Measurements from ENCODE around the gene RDH13. TPM values are rescaled to one million over a fixed set of nuclear protein-coding genes. Genes with fewer than 3 reads are reported as not detected.

Gene RDH13
- total and polyA plus RNA-seq, 2 donors, result 12.4 to 15.0 TPM

DNA sequence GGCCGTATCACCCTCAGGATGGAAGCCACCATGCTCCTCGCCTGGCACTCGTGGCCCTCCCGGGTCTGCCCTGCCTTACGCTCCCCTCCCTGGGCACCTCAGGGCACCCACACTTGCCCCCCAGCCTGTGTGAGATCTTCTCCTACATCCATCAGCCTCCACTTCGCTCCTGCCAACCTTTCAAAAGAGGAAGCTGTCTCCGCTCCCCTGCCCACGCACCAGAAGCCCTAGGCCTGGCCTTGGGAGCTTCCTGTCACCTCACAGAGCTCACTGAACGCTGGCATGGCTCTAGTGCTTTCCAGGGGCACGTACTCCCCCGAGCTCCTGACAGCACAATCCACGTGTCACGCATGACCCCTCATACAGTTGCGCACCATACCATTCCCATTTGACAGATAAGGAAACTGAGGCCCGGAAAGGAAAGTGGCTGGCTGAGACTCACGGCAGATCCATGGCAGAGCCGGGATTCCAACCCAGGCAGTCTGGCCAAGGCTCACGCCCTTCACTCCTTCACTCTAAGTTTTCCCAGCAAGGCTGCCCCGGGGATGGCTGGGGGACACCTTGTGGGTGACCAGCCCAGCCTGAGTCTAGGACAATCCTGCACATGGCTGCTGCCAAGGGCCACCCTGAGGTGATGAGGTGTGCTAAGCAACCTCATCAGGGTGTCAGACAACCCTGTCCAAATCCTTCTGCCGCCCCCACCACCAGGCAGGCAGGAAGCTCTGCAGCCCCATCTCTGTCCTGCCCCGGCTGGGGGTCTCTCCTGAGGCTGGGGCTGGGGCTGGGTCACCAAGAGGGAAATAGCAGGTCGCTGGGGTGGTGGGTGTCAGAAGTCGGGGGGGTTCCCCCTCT lies 35.1 kb upstream of the RDH13 start:
- H3K27ac ChIP-seq (ENCODE audit: low read depth), result no peak overlapping the region
- H3K4me3 ChIP-seq (ENCODE audit: low read depth, low read length), result no peak overlapping the region
- 90% methylated on average over 23 of the region's 23 CpGs for WGBS
- H3K4me1 ChIP-seq (ENCODE audit: insufficient read depth), result no peaks in the 10 kb centered on the region
- DNase-seq (ENCODE audit: extremely low spot score), result no peak
- H3K36me3 ChIP-seq (ENCODE audit: insufficient read depth), result peaks cover 8% of the 10 kb centered on the region

DNA sequence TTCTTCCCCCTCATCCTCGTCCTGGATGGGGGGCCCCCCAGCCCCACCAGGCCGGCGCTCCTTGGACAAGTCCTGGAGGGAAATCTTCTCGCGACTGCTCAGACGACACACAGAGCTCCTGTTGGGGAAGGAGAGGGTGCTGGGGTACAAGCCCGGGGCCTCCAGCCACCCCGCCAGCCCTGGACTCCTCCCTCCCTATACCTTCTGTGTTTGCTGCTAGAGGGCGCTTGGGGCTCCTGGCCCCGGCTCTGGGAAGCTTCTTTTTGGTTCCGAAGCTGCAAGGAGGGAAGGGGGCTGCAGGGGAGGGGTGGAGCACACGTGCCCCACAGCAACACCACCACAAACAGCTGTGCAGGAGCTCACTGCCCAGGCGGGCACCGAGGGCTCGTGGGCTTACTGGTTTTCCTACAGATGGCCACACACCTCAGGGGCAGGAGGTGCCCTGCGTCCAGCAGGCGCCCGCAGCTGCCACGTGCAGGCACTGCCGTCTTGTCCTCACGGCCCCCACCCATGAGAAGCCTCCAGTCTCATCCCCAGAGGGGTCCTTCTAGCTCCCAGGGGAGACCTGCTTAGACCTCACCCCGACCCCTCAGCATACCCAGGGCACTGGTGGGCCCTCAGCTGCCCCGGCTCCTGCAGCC lies 33.2 kb upstream of the RDH13 start:
- 76% methylated on average over 23 of the region's 23 CpGs for WGBS
- peaks cover 8% of the 10 kb centered on the region for H3K36me3 ChIP-seq (ENCODE audit: insufficient read depth)
- no peaks in the 10 kb centered on the region for H3K4me1 ChIP-seq (ENCODE audit: insufficient read depth)
- no peak for DNase-seq (ENCODE audit: extremely low spot score)
- H3K27ac ChIP-seq (ENCODE audit: low read depth), result no peak overlapping the region
- no peak overlapping the region for H3K4me3 ChIP-seq (ENCODE audit: low read depth, low read length)

DNA sequence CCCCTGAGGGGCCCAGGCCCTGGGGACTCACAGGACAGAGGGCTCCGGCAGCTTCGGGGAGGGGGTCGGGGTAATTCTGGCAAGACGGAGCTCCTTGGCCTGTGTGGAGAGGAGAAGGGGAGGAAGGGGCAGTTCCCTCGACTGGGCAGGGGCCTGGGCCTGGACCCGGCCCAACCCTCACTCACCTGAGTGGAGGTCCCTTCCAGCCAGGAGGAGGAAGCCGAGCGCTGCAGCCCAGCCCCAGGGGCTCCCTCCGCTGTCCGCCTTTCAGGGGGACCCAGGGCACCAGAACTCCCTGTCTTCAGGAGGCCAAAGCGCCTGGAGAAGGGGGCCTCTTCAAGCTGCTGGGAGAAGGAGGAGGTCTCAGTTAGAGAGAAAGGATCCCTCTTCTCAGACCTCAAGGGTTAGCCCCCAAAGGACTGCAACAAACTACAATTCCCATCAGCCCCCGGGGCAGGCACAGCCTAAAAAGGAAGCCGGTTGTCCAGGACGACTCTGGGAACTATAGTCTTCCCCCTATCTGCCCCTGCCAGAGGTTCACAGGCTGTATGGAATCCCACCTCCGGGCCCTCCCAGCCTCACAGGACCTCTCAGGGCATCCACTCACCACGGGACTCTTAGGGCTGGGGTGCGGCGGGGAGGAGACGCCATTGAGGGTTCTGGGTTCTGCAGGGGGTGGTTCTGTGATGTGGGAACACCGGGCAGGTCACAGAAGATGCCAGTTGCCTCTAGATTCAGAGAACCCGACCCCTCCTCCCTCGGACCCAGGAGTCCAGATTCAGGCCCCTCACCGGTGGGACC lies 32.5 kb upstream of the RDH13 start:
- Histone ChIP-seq H3K4me3 (ENCODE audit: low read depth, low read length) (no peak overlapping the region), H3K27ac (ENCODE audit: low read depth) (no peak overlapping the region), H3K36me3 (ENCODE audit: insufficient read depth) (peaks cover 11% of the 10 kb centered on the region), H3K4me1 (ENCODE audit: insufficient read depth) (no peaks in the 10 kb centered on the region)
- 85% methylated on average over 23 of the region's 23 CpGs for WGBS
- no peak for DNase-seq (ENCODE audit: extremely low spot score)

DNA sequence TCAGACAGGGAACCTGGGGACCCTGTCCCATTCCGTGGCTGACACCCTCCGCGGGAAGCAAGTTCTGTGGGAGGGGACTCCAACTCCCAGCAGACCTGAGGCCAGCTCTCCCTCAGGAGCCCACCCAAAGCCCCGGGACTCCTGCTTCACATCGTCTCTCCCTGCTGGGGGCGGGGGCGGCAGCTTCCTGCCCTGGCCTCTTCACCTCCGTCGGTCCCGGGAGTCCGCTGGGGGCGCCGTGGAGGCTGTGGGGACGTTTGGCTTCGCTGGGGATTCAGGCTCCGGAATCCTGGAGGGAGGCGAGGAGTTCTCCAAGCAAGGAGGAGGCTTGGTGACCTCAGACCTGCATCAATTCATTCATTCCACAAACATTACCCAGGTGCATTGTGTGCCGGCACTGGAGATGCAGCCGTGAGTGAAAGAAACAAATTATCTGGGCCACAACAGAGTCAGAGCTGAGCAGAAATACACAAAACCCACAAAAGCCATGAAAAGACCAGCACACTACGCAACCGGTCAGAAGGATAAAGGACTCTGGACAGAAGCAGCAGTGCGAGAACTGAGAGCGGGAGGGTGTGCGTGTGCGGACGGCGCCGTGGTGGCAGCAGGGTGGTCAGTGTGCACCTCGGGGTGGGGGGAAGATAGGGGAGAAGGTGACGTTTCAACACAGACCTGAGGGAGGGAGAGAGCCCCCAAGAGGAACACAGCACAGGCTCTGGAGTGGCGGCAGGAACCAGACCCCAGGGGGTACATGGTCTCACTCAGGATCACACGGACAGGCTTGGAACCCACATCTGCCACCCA lies 31.7 kb upstream of the RDH13 start:
- H3K4me3 ChIP-seq (ENCODE audit: low read depth, low read length), result no peak overlapping the region
- 83% methylated on average over 32 of the region's 32 CpGs for WGBS
- H3K4me1 ChIP-seq (ENCODE audit: insufficient read depth), result no peaks in the 10 kb centered on the region
- H3K27ac ChIP-seq (ENCODE audit: low read depth), result no peak overlapping the region
- H3K36me3 ChIP-seq (ENCODE audit: insufficient read depth), result peaks cover 11% of the 10 kb centered on the region
- no peak for DNase-seq (ENCODE audit: extremely low spot score)

DNA sequence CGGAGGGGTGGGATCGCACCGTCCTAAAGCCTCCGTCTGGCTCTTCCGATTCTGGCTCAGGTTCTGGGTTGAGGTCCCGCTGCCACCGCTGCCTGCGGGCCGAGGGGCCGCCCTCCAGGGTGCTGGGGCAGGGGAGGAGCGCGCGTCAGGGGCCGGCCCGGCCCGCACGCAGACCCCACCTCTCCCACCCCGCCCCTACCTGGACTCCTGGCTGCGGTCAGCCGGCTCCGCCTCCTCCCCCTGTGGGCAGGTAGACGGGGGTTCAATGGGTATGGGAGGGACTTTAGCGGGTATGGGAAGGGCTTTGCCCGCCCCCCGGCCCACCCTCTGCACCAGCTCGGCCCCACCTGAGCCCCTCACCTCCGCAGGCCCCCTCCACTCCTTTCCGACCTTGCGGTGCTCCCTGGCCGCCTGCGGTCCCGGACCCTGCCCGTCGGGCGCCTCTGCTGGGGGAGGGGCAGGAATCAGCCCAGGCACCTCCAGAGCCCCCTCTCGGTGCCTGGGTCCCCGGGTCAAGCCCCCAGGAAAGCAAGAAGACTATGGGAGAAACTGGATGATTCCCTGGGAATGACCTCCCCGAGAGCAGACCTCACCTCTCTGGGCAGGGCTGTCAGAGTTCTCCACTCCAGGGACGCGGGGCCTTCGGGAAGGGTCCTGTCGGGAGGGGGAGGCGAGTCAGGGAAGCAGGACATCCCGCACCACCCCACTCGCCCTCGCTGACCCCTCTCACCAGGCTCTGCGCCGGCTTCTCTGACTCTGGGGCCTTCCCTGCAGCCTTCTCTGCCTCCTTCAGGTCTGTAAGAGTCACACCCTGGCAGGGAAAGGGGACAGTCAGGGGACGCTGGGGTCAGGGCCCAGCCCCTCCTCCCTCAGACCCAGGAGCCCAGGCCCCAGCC lies 29.7 kb upstream of the RDH13 start:
- no peak overlapping the region for H3K4me3 ChIP-seq (ENCODE audit: low read depth, low read length)
- no peak overlapping the region for H3K27ac ChIP-seq (ENCODE audit: low read depth)
- WGBS, result 83% methylated on average over 49 of the region's 49 CpGs
- H3K4me1 ChIP-seq (ENCODE audit: insufficient read depth), result no peaks in the 10 kb centered on the region
- H3K36me3 ChIP-seq (ENCODE audit: insufficient read depth), result peaks cover 11% of the 10 kb centered on the region
- DNase-seq (ENCODE audit: extremely low spot score), result no peak

DNA sequence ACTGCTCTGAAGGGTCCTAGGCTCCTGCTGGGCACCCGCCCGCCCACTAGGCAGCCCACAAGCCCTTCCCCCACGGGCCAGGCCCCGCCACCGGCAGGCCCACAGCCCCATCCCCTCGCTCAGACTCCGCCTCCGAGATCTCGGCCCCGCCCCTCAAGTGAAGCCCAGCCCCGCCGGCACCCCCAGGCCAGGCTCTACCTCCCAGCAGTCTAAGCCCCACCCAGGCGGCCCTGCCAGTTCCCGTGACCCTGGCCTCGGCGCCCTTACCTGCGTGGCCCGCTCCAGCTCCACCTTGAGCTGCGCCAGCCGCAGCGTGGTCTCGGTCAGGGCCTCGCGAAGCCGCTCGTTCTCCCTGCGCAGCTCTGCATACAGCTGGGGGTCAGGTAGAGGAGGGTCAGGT lies 29.0 kb upstream of the RDH13 start:
- H3K36me3 ChIP-seq (ENCODE audit: insufficient read depth), result peaks cover 11% of the 10 kb centered on the region
- no peak overlapping the region for H3K27ac ChIP-seq (ENCODE audit: low read depth)
- WGBS, result 80% methylated on average over 27 of the region's 27 CpGs
- no peaks in the 10 kb centered on the region for H3K4me1 ChIP-seq (ENCODE audit: insufficient read depth)
- H3K4me3 ChIP-seq (ENCODE audit: low read depth, low read length), result no peak overlapping the region
- no peak for DNase-seq (ENCODE audit: extremely low spot score)

DNA sequence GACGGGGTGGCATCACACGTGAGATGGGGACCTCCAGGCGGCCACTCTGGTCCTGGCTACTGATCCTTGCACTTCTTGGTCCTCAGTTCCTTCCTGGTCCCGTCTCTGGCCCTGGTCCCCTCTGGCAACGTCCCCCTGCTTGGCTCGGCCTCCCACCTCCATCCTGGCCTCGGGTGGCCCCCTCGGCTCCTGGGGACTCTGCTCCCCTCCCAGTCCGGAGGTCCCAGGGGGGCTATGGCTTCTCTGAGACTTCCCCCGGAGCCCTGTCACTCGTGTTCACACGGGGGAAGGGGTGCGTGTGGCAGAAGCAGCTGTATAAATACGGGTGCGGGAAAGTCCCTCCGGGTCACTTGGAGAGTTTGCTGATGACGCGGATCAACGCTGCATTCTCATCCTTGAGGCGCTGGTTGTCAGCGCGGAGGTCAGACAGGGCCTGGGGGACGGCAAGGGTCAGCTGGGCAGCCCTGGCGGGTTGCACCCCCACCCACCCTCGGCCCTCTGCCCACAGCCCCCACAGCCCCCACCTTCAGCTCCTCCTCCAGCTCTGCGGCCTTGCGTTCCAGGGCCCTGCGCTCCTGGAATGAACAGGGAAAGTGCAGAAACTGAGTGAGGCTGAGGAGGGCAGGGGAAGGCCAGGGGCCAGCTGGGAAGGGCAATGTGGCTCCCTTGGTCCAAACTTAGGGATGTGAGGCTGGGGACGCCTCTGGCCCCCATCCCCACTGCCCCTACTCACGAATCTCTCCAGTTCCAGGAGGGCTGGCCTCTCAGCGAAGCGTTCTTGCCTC lies 28.4 kb upstream of the RDH13 start:
- Histone ChIP-seq H3K36me3 (ENCODE audit: insufficient read depth) (peaks cover 11% of the 10 kb centered on the region), H3K4me1 (ENCODE audit: insufficient read depth) (no peaks in the 10 kb centered on the region), H3K27ac (ENCODE audit: low read depth) (no peak overlapping the region), H3K4me3 (ENCODE audit: low read depth, low read length) (no peak overlapping the region)
- 89% methylated on average over 32 of the region's 32 CpGs for WGBS
- DNase-seq (ENCODE audit: extremely low spot score), result no peak

DNA sequence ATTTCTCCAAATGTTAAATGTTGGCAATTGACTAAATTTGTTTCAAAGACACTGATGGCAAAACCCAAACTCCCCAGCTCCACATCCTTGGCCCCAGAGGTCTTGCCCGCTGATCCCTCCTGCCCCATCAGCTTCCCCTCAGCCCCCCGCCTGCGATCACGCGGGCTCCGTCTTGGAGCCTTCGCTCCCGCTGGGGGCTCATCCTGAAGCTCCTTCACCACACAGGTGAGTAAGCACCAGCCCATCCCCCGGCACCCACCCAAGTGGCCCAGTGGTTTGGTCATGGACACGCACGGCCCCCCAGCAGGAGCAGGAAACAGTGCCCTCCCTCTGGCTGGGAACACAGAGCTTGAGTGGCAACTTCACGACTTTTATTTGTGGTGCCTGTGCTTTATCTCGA lies 27.6 kb upstream of the RDH13 start:
- H3K36me3 ChIP-seq (ENCODE audit: insufficient read depth), result peaks cover 11% of the 10 kb centered on the region
- WGBS, result 94% methylated on average over 13 of the region's 13 CpGs
- DNase-seq (ENCODE audit: extremely low spot score), result no peak
- H3K4me3 ChIP-seq (ENCODE audit: low read depth, low read length), result no peak overlapping the region
- no peak overlapping the region for H3K27ac ChIP-seq (ENCODE audit: low read depth)
- no peaks in the 10 kb centered on the region for H3K4me1 ChIP-seq (ENCODE audit: insufficient read depth)

DNA sequence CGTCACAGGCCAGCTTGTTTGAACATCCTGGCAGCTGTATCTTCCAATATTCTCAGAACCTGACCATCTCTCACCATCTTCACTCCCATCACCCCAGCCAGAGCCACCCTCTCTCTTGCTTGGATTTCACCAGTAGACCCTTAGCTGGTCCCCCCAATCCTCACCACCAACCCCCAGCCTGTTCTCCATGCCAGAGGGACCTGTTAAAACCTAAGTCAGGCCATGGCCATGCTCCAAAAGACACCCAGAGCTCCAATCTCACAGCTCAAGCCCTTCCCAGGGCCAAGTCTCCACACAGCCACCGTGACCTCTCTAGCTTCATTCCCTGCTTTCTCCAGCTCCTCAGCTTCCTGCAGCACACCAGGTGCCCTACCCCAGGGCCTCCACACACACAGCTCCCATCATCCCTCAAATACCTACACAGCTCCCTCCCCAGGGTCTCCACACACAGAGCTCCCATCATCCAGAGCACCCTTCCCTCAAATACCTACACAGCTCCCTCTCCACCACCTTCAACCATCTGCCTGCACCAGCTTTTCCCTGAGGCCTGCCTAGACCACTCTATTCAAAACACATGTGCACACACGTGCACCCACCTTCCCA lies 26.5 kb upstream of the RDH13 start:
- Histone ChIP-seq H3K27ac (ENCODE audit: low read depth) (no peak overlapping the region), H3K4me3 (ENCODE audit: low read depth, low read length) (no peak overlapping the region), H3K36me3 (ENCODE audit: insufficient read depth) (peaks cover 5% of the 10 kb centered on the region), H3K4me1 (ENCODE audit: insufficient read depth) (no peaks in the 10 kb centered on the region)
- no peak for DNase-seq (ENCODE audit: extremely low spot score)
- 81% methylated on average over 3 of the region's 3 CpGs for WGBS

DNA sequence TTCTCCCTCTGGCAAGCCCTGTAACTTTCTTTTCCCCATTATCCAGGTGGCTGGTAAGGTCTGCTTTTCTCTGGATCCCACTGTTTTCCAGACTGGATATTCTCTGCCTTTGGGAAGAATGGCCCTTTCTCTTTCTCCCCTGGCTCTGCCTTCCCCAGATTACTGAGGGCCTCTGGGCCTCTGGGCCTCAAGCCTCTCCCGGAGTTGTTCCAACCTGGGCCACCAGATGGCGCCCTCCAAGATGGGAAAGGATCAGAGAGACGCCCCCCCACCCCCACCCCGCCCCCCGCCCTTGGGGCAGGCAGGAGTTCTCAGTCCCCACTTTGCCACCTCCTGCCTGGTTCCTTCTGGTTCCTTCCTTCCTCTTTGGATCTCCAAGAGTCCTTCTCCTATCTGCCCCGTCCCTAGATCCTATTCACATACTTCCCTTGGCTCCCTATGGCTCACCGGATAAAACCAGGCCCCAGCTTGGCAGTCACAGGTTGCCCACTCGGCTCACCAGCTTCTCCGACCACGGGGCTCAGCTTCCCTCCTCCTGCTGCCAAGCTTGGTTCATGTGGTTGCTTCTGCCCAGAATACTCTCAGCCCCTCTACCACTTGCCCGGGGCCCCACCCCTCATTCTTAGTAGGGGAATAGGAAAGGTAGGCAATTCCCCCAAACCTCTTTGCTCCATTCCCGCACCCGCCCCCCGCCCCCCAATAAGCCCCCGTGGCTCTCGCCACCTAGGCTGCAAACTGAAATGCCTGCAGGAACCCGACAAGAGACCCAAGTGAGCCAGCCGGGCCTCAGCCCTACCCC lies 25.8 kb upstream of the RDH13 start:
- Histone ChIP-seq H3K36me3 (ENCODE audit: insufficient read depth) (peaks cover 3% of the 10 kb centered on the region), H3K27ac (ENCODE audit: low read depth) (no peak overlapping the region)
- WGBS, result 45% methylated on average over 18 of the region's 18 CpGs

DNA sequence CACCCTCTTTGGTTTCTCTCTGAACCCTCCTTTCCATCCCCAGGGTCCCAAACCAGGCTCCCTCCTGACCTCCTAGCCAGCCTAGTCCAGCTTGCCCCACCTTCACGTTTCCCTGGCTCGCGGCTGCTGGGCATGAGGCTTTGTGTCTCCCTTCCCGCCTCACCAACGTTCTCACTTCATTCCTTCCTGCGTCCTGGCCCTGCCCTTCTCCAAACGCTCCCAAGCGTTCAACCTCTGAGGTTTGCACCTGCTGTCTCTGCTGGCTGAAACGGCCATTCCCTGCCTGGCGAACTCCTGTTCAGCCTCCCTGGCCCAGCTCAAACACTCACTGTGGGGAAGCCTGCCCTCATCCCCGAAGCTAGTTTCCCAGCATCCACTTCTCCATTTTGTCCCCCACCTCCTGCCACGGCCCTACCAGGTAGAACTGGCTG lies 25.1 kb upstream of the RDH13 start:
- WGBS, result 72% methylated on average over 12 of the region's 12 CpGs
- no peaks in the 10 kb centered on the region for H3K4me1 ChIP-seq (ENCODE audit: insufficient read depth)
- peaks cover 3% of the 10 kb centered on the region for H3K36me3 ChIP-seq (ENCODE audit: insufficient read depth)
- no peak for DNase-seq (ENCODE audit: extremely low spot score)
- H3K4me3 ChIP-seq (ENCODE audit: low read depth, low read length), result no peak overlapping the region
- H3K27ac ChIP-seq (ENCODE audit: low read depth), result no peak overlapping the region

More for the DNA sequence above, 25.8 kb upstream of the RDH13 start:
- Histone ChIP-seq H3K4me1 (ENCODE audit: insufficient read depth) (no peaks in the 10 kb centered on the region), H3K4me3 (ENCODE audit: low read depth, low read length) (no peak overlapping the region)
- DNase-seq (ENCODE audit: extremely low spot score), result no peak

Data from urinary bladder (tissue), 4 donors.